HepG2 (cell line): ENCODE measurements around the gene TASP1. TPM values are rescaled to one million over a fixed set of nuclear protein-coding genes. Genes with fewer than 3 reads are reported as not detected.

Experiments used
- ARNT ChIP-seq: fragments of 450-650 bp; IDR thresholded peaks from 2 replicates; pipeline ENCODE4 v1.6.1; 2017
- GMEB2 ChIP-seq: IDR thresholded peaks from 2 replicates; pipeline ENCODE4 v1.6.1; 2016; ENCODE audit warnings: missing biosample characterization, missing genetic modification reagents, low read depth
- HDAC1 ChIP-seq: sonication (generic); formaldehyde crosslinking; IDR thresholded peaks from 2 replicates; pipeline ENCODE4 v1.5.1; 2020; ENCODE audit warnings: mild to moderate bottlenecking, missing genetic modification reagents
- IKZF4 ChIP-seq: sonication (generic); formaldehyde crosslinking; IDR thresholded peaks from 2 replicates; pipeline ENCODE4 v1.5.1; 2020; ENCODE audit warnings: borderline replicate concordance, mild to moderate bottlenecking, low read depth, missing genetic modification reagents; ENCODE audit errors: not compliant biosample characterization
- MTA1 ChIP-seq: sonication (generic); formaldehyde crosslinking; IDR thresholded peaks from 2 replicates; pipeline ENCODE4 v1.4.0; 2020; ENCODE audit warnings: missing genetic modification reagents, mild to moderate bottlenecking, borderline replicate concordance
- MXD3 ChIP-seq: IDR thresholded peaks from 2 replicates; pipeline ENCODE4 v1.6.1; 2016; ENCODE audit warnings: mild to moderate bottlenecking, missing biosample characterization, missing genetic modification reagents
- RAD21 ChIP-seq: fragments of 450-650 bp; formaldehyde crosslinking; IDR thresholded peaks from 2 replicates; pipeline ENCODE4 v1.5.0; 2020; ENCODE audit warnings: mild to moderate bottlenecking
- RAD51 ChIP-seq: fragments of 450-650 bp; IDR thresholded peaks from 2 replicates; pipeline ENCODE4 v1.6.1; 2016; ENCODE audit warnings: borderline replicate concordance
- TSC22D2 ChIP-seq: sonication (generic); formaldehyde crosslinking; IDR thresholded peaks from 2 replicates; pipeline ENCODE4 v1.5.1; 2020; ENCODE audit warnings: missing genetic modification reagents, mild to moderate bottlenecking, borderline replicate concordance
- ZHX2 ChIP-seq, 2 experiments: sonication (generic) in 1 of 2; formaldehyde crosslinking in 1 of 2; IDR thresholded peaks; 2 replicates each; pipeline versions ENCODE4 v1.6.1 to v1.9.0; 2014 to 2022; ENCODE audit warnings: antibody characterized with exemption in 1 of 2, borderline replicate concordance in 1 of 2, inconsistent platforms in 1 of 2, low read depth in 1 of 2, missing genetic modification reagents in 1 of 2
- ZKSCAN5 ChIP-seq: sonication (generic); formaldehyde crosslinking; IDR thresholded peaks from 2 replicates; pipeline ENCODE4 v1.5.1; 2020; ENCODE audit warnings: mild to moderate bottlenecking, missing genetic modification reagents
- ZNF143 ChIP-seq: sonication (generic); formaldehyde crosslinking; IDR thresholded peaks from 2 replicates; pipeline ENCODE4 v1.4.0; 2020; ENCODE audit warnings: missing genetic modification reagents
- ZNF329 ChIP-seq: sonication (generic); formaldehyde crosslinking; IDR thresholded peaks from 2 replicates; pipeline ENCODE4 v1.9.0; 2021; ENCODE audit warnings: low read depth, mild to moderate bottlenecking, missing genetic modification reagents
- ZNF670 ChIP-seq: sonication (generic); formaldehyde crosslinking; IDR thresholded peaks from 2 replicates; pipeline ENCODE4 v1.8.0; 2022; ENCODE audit warnings: mild to moderate bottlenecking, missing genetic modification reagents, borderline replicate concordance
- ZNF720 ChIP-seq: sonication (generic); formaldehyde crosslinking; IDR thresholded peaks from 2 replicates; pipeline ENCODE4 v1.4.0; 2020; ENCODE audit warnings: missing genetic modification reagents
- polyA plus RNA-seq, 8 experiments: library from polyadenylated mRNA; depleted of rRNA in 3 of 8; stranded (reverse) in 7 of 8; unstranded in 1 of 8; fragments of >200 nt; fragmentation: Illumina TruSeq in 4 of 8; extraction: Trizol in 4 of 8; gene quantifications; 2 replicates each; pipeline versions ENCODE4 v1.2.1 to v1.2.3, GENCODE V29; 2011 to 2016; ENCODE audit warnings: low read depth in 4 of 8, missing spikeins in 1 of 8, mixed read lengths in 1 of 8; ENCODE audit not compliant: insufficient read depth in 1 of 8
- total RNA-seq, 5 experiments: library from RNA; depleted of rRNA; stranded (reverse); fragments of >200 nt; fragmentation: Illumina TruSeq; extraction: Trizol; gene quantifications; 2 replicates each; pipeline ENCODE4 v1.2.3, GENCODE V29; 2016; ENCODE audit warnings: low read depth in 1 of 5
- TF ChIP-seq, protein P1 (sequence below): IDR thresholded peaks from 2 replicates; pipeline ENCODE4 v1.6.1; 2012; ENCODE audit warnings: inconsistent platforms
- TF ChIP-seq, protein P2 (sequence below): sonication (generic); formaldehyde crosslinking; IDR thresholded peaks from 2 replicates; pipeline ENCODE4 v1.5.0; 2020; ENCODE audit warnings: missing genetic modification reagents
- TF ChIP-seq, protein P3 (sequence below): sonication (generic); formaldehyde crosslinking; IDR thresholded peaks from 2 replicates; pipeline ENCODE4 v1.4.0; 2020; ENCODE audit warnings: missing genetic modification reagents

The TASP1 gene
- total and polyA plus RNA-seq, 2 of the 13 experiments (the other 11 are each of a cell fraction or from before 2014, with no cell fraction given), result 10.0 to 25.2 TPM

DNA sequence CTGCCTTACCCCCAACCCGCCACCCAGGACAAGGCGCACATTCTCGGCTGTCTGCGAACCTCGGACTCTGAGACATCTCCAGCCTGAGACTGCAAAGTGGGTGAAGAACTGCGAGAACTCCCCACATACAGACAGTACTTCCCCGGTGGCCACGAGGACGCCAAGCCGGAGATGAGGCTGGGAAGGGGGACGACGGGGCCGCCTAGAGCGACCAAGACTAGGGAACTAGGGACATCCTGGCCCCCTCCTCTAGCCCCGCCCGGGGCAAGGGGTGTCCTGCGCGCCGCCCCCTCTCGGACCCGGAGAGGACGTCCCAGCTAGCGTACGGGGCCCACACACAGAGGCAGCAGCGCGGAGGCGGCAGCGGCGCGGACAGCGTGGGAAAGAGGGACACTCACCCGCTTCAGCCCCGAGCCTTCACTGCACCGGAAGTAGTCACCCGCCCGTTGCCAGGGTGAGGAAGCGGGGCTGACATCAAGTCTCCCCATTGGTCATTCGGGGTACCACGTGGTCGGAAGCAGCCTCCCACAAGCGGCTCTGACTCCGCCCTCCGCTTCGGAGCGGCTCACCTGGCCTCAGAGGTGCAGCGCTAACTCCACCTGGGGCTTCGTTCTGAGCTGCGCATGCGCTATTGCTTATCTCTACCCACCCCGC is at the start of gene TASP1 (continued):
- TF ChIP-seq MXD3 (CRISPR knock-in tag) (peak; percentile 87; the same call in 1 of the 2 replicates), GMEB2 (0 out of 2 replicates have a peak, but pooled peaks have one; percentile 20), ZNF143 (no peak; the same call in 1 of the 2 replicates), ZHX2 (IDR thresholded peaks at IDR 0.05; ENCODE audit: low read depth) (no peak; the same call in 1 of the 2 replicates), ZHX2 (CRISPR knock-in tag; IDR thresholded peaks at IDR 0.05; ENCODE audit: borderline replicate concordance) (no peak), HDAC1 (CRISPR knock-in tag) (peak; percentile 98), RAD21 (0 out of 2 replicates have a peak, but pooled peaks have one; percentile 18), IKZF4 (peak; percentile 87), ZNF720 (CRISPR knock-in tag) (peak; percentile 81; the same call in 1 of the 2 replicates), ARNT (no peak), RAD51 (peak; percentile 92), ZNF329 (CRISPR knock-in tag) (0 out of 2 replicates have a peak, but pooled peaks have one; percentile 75), ZNF670 (CRISPR knock-in tag) (0 out of 2 replicates have a peak, but pooled peaks have one; percentile 83), MTA1 (peak; percentile 96; the same call in 1 of the 2 replicates), TSC22D2 (0 out of 2 replicates have a peak, but pooled peaks have one; percentile 73), ZKSCAN5 (no peak)
- TF ChIP-seq, protein P1, sequence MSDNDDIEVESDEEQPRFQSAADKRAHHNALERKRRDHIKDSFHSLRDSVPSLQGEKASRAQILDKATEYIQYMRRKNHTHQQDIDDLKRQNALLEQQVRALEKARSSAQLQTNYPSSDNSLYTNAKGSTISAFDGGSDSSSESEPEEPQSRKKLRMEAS, result peak; percentile 84
- TF ChIP-seq, protein P2, sequence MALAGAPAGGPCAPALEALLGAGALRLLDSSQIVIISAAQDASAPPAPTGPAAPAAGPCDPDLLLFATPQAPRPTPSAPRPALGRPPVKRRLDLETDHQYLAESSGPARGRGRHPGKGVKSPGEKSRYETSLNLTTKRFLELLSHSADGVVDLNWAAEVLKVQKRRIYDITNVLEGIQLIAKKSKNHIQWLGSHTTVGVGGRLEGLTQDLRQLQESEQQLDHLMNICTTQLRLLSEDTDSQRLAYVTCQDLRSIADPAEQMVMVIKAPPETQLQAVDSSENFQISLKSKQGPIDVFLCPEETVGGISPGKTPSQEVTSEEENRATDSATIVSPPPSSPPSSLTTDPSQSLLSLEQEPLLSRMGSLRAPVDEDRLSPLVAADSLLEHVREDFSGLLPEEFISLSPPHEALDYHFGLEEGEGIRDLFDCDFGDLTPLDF (CRISPR knock-in tag), result no peak
- TF ChIP-seq, protein P3, sequence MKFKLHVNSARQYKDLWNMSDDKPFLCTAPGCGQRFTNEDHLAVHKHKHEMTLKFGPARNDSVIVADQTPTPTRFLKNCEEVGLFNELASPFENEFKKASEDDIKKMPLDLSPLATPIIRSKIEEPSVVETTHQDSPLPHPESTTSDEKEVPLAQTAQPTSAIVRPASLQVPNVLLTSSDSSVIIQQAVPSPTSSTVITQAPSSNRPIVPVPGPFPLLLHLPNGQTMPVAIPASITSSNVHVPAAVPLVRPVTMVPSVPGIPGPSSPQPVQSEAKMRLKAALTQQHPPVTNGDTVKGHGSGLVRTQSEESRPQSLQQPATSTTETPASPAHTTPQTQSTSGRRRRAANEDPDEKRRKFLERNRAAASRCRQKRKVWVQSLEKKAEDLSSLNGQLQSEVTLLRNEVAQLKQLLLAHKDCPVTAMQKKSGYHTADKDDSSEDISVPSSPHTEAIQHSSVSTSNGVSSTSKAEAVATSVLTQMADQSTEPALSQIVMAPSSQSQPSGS, result peak; percentile 84
